GM23338 (cell line): ENCODE results near the gene CETN2. TPM values are rescaled to one million over a fixed set of nuclear protein-coding genes. Genes with fewer than 3 reads are reported as not detected.

Experiments used
- ATAC-seq: fragments of 200-7000 bp; cut with Tn5 transposase; 3 replicates; pipeline ENCODE4 v1.9.1; 2020
- DNase-seq: peaks from one replicate; pipeline ENCODE4 v3.0.0-alpha.2; 2015; ENCODE audit warnings: low spot score
- H2AFZ ChIP-seq: fragments of 200-600 bp; sonication (generic); 2 replicates; pipeline ENCODE4 v1.8.0; 2016; ENCODE audit warnings: antibody characterized with exemption, mild to moderate bottlenecking, moderate library complexity
- H3F3A ChIP-seq: fragments of 200-600 bp; sonication (generic); replicated peaks from 2 replicates; pipeline ENCODE4 v1.8.0; 2017; ENCODE audit warnings: antibody characterized with exemption, mixed run types, low read depth
- H3K27ac ChIP-seq: fragments of 200-600 bp; sonication (generic); 2 replicates; pipeline ENCODE4 v1.6.1; 2016; ENCODE audit warnings: low read depth
- H3K27me3 ChIP-seq: fragments of 200-600 bp; sonication (generic); 2 replicates; pipeline ENCODE4 v1.8.0; 2016; ENCODE audit warnings: mild to moderate bottlenecking, mixed run types, moderate library complexity; ENCODE audit not compliant: insufficient read depth
- H3K36me3 ChIP-seq: fragments of 200-600 bp; sonication (generic); 2 replicates; pipeline ENCODE4 v1.8.0; 2016; ENCODE audit warnings: mild to moderate bottlenecking; ENCODE audit not compliant: insufficient read depth
- H3K4me1 ChIP-seq: fragments of 200-600 bp; sonication (generic); 2 replicates; pipeline ENCODE4 v1.8.0; 2016; ENCODE audit warnings: mild to moderate bottlenecking, moderate library complexity; ENCODE audit not compliant: insufficient read depth
- H3K4me2 ChIP-seq: fragments of 200-600 bp; sonication (generic); 2 replicates; pipeline ENCODE4 v1.7.1; 2017; ENCODE audit warnings: mixed run types
- H3K4me3 ChIP-seq: fragments of 200-600 bp; sonication (generic); 2 replicates; pipeline ENCODE4 v1.6.1; 2016; ENCODE audit warnings: mixed run types
- H3K79me2 ChIP-seq: fragments of 200-600 bp; sonication (generic); replicated peaks from 2 replicates; pipeline ENCODE4 v1.8.0; 2017; ENCODE audit warnings: mild to moderate bottlenecking; ENCODE audit not compliant: insufficient read depth
- H3K9me2 ChIP-seq: fragments of 200-600 bp; sonication (generic); 2 replicates; pipeline ENCODE4 v1.8.0; 2017; ENCODE audit not compliant: insufficient read depth
- H4K20me1 ChIP-seq: fragments of 200-600 bp; sonication (generic); replicated peaks from 2 replicates; pipeline ENCODE4 v1.8.0; 2017; ENCODE audit warnings: mild to moderate bottlenecking; ENCODE audit not compliant: insufficient read depth
- H3K27ac Mint-ChIP-seq: 2 replicates; pipeline ENCODE4 v1.8.0; 2020; ENCODE audit warnings: inconsistent platforms, mild to moderate bottlenecking, moderate library complexity, mixed read lengths
- H3K27me3 Mint-ChIP-seq: 3 replicates; pipeline ENCODE4 v1.8.0; 2022; ENCODE audit warnings: low read depth, mild to moderate bottlenecking, moderate library complexity, mixed read lengths, inconsistent platforms; ENCODE audit not compliant: insufficient read depth, poor library complexity
- H3K36me3 Mint-ChIP-seq: 3 replicates; pipeline ENCODE4 v1.8.0; 2021; ENCODE audit warnings: low read depth, mild to moderate bottlenecking, inconsistent platforms, moderate library complexity, mixed read lengths
- H3K4me1 Mint-ChIP-seq: 3 replicates; pipeline ENCODE4 v1.8.0; 2020; ENCODE audit warnings: mild to moderate bottlenecking, inconsistent platforms, mixed read lengths
- H3K4me3 Mint-ChIP-seq: 3 replicates; pipeline ENCODE4 v1.8.0; 2021; ENCODE audit warnings: moderate library complexity, mild to moderate bottlenecking, inconsistent platforms, mixed read lengths
- H3K9me3 Mint-ChIP-seq: 3 replicates; pipeline ENCODE4 v1.8.0; 2020; ENCODE audit warnings: moderate library complexity, mild to moderate bottlenecking, inconsistent platforms, mixed read lengths
- CREB1 ChIP-seq: fragments of 250-450 bp; sonication (Bioruptor Pico); IDR thresholded peaks from 2 replicates; pipeline ENCODE4 v1.5.0; 2020; ENCODE audit warnings: low read depth, mild to moderate bottlenecking, moderate library complexity
- EZH2 ChIP-seq: fragments of 200-600 bp; sonication (generic); IDR thresholded peaks from one replicate; pipeline ENCODE4 v1.8.0; 2017; ENCODE audit warnings: antibody characterized with exemption, mild to moderate bottlenecking, low read depth; ENCODE audit not compliant: unreplicated experiment
- EZH2phosphoT487 ChIP-seq: fragments of 200-600 bp; sonication (generic); IDR thresholded peaks from one replicate; pipeline ENCODE4 v1.8.1; 2018; ENCODE audit warnings: antibody characterized with exemption; ENCODE audit not compliant: unreplicated experiment
- JUNB ChIP-seq: IDR thresholded peaks from one replicate; pipeline ENCODE4 v1.6.1; 2016; ENCODE audit warnings: antibody characterized with exemption; ENCODE audit not compliant: unreplicated experiment
- POLR2AphosphoS5 ChIP-seq: IDR thresholded peaks from 2 replicates; pipeline ENCODE4 v1.6.1; 2016; ENCODE audit warnings: antibody characterized with exemption, low read depth
- STAT1 ChIP-seq: IDR thresholded peaks from one replicate; pipeline ENCODE4 v1.6.1; 2016; ENCODE audit warnings: antibody characterized with exemption; ENCODE audit not compliant: unreplicated experiment
- polyA plus RNA-seq: library from polyadenylated mRNA; unstranded; fragments of >200 nt; fragmentation: Nextera tagmentation; extraction: Ambion mirVana; gene quantifications from 2 replicates; pipeline ENCODE4 v1.2.1, GENCODE V29; 2016
- total RNA-seq: library from RNA; depleted of rRNA; stranded (reverse); fragments of >200 nt; shearing (Covaris generic); gene quantifications from 2 replicates; pipeline ENCODE4 v1.2.3, GENCODE V29; 2014
- TF ChIP-seq, protein P1 (sequence below): IDR thresholded peaks from one replicate; pipeline ENCODE4 v1.6.1; 2018; ENCODE audit warnings: antibody characterized with exemption; ENCODE audit not compliant: unreplicated experiment
- TF ChIP-seq, protein P2 (sequence below): IDR thresholded peaks from 2 replicates; pipeline ENCODE4 v1.6.1; 2016; ENCODE audit warnings: antibody characterized with exemption
- TF ChIP-seq, protein P3 (sequence below), 2 experiments: fragments of 200-600 bp in 1 of 2; sonication (generic) in 1 of 2; conservative IDR thresholded peaks; 2 replicates each; pipeline versions ENCODE4 v1.5.1 to v1.6.1; 2016 to 2017; ENCODE audit warnings: antibody characterized with exemption in 2 of 2, low read depth in 2 of 2, mild to moderate bottlenecking in 2 of 2, moderate library complexity in 1 of 2

The CETN2 gene
- total and polyA plus RNA-seq, 2 experiments from 2014 or later, result 23.9 to 53.7 TPM

DNA sequence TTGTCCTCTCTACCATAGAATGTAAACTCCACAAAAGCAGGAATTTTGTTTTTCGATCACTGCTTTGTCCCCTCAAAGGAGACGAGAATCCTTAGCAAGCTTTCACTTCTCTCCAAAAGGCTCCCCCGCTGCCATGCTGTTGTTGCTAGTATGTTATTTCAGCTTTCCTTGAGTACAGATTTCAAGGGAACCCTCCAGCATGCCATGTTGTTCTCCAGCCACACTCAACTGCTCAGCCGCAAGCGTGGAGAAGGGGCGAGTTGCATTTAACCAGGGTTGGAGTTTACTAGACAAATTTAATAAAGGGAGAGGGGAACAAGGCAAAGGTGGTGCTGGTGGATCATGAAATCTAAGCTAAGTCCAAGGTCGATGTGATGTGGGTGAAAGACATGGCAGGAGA, 23.4 kb upstream of the CETN2 start:
- Histone ChIP-seq H3K9me2 (no peaks in the 10 kb centered on the region), H3K27ac (no peak overlapping the region), H4K20me1 (no peaks in the 10 kb centered on the region), H3F3A (no peaks in the 10 kb centered on the region), H3K36me3 (no peaks in the 10 kb centered on the region; the same call in 1 of the 2 replicates), H2AFZ (no peak overlapping the region), H3K4me2 (no peak overlapping the region), H3K79me2 (no peaks in the 10 kb centered on the region), H3K4me3 (no peak overlapping the region), H3K4me1 (no peaks in the 10 kb centered on the region), H3K27me3 (no peaks in the 10 kb centered on the region)
- no peak overlapping the region for H3K27ac Mint-ChIP-seq
- H3K27me3 Mint-ChIP-seq, result peaks cover 1% of the 10 kb centered on the region
- TF ChIP-seq JUNB (no peak), EZH2phosphoT487 (no peak), CREB1 (CRISPR knock-in tag) (no peak)
- peaks cover 41% of the 10 kb centered on the region for H3K36me3 Mint-ChIP-seq
- ATAC-seq (no peak), DNase-seq (no peak)
- H3K9me3 Mint-ChIP-seq, result no peaks in the 10 kb centered on the region
- H3K4me3 Mint-ChIP-seq, result no peak overlapping the region
- no peaks in the 10 kb centered on the region for H3K4me1 Mint-ChIP-seq

DNA sequence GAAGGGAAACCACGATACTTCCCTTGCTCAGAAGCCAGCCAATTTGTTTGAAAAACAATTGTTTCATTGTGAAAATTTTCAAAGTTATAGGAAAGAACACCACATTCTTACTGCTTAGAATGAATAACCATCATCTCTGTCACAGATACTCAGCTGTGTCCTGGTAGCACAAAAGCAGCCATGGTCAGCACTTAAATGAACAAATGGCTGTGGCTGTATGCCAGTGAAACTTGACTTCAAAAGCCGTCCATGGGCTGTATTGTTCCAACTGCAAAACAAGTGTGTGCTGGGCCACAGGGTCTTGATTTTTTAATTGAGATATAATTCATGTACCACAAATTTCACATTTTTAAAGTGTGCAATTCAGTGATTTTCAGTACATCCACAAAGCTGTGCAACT, 19.9 kb upstream of the CETN2 start:
- Histone ChIP-seq H3K36me3 (no peaks in the 10 kb centered on the region; the same call in 1 of the 2 replicates), H3K9me2 (no peaks in the 10 kb centered on the region), H3K4me1 (no peaks in the 10 kb centered on the region), H3F3A (no peaks in the 10 kb centered on the region), H2AFZ (no peak overlapping the region), H3K4me3 (no peak overlapping the region), H3K27me3 (no peaks in the 10 kb centered on the region), H4K20me1 (no peaks in the 10 kb centered on the region), H3K79me2 (peaks cover 1% of the 10 kb centered on the region; the same call in 1 of the 2 replicates), H3K27ac (no peak overlapping the region), H3K4me2 (no peak overlapping the region)
- ATAC-seq (no peak), DNase-seq (no peak)
- H3K4me1 Mint-ChIP-seq, result no peaks in the 10 kb centered on the region
- peaks cover 47% of the 10 kb centered on the region for H3K36me3 Mint-ChIP-seq
- H3K9me3 Mint-ChIP-seq, result no peaks in the 10 kb centered on the region
- H3K27ac Mint-ChIP-seq, result no peak overlapping the region
- H3K4me3 Mint-ChIP-seq, result no peak overlapping the region
- peaks cover 1% of the 10 kb centered on the region for H3K27me3 Mint-ChIP-seq
- TF ChIP-seq, protein P1, sequence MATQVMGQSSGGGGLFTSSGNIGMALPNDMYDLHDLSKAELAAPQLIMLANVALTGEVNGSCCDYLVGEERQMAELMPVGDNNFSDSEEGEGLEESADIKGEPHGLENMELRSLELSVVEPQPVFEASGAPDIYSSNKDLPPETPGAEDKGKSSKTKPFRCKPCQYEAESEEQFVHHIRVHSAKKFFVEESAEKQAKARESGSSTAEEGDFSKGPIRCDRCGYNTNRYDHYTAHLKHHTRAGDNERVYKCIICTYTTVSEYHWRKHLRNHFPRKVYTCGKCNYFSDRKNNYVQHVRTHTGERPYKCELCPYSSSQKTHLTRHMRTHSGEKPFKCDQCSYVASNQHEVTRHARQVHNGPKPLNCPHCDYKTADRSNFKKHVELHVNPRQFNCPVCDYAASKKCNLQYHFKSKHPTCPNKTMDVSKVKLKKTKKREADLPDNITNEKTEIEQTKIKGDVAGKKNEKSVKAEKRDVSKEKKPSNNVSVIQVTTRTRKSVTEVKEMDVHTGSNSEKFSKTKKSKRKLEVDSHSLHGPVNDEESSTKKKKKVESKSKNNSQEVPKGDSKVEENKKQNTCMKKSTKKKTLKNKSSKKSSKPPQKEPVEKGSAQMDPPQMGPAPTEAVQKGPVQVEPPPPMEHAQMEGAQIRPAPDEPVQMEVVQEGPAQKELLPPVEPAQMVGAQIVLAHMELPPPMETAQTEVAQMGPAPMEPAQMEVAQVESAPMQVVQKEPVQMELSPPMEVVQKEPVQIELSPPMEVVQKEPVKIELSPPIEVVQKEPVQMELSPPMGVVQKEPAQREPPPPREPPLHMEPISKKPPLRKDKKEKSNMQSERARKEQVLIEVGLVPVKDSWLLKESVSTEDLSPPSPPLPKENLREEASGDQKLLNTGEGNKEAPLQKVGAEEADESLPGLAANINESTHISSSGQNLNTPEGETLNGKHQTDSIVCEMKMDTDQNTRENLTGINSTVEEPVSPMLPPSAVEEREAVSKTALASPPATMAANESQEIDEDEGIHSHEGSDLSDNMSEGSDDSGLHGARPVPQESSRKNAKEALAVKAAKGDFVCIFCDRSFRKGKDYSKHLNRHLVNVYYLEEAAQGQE, result no peak
- TF ChIP-seq STAT1 (no peak), EZH2 (no peak), JUNB (no peak), POLR2AphosphoS5 (no peak), EZH2phosphoT487 (no peak)
- TF ChIP-seq, protein P2, sequence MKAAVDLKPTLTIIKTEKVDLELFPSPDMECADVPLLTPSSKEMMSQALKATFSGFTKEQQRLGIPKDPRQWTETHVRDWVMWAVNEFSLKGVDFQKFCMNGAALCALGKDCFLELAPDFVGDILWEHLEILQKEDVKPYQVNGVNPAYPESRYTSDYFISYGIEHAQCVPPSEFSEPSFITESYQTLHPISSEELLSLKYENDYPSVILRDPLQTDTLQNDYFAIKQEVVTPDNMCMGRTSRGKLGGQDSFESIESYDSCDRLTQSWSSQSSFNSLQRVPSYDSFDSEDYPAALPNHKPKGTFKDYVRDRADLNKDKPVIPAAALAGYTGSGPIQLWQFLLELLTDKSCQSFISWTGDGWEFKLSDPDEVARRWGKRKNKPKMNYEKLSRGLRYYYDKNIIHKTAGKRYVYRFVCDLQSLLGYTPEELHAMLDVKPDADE, result no peak
- TF ChIP-seq, protein P3, sequence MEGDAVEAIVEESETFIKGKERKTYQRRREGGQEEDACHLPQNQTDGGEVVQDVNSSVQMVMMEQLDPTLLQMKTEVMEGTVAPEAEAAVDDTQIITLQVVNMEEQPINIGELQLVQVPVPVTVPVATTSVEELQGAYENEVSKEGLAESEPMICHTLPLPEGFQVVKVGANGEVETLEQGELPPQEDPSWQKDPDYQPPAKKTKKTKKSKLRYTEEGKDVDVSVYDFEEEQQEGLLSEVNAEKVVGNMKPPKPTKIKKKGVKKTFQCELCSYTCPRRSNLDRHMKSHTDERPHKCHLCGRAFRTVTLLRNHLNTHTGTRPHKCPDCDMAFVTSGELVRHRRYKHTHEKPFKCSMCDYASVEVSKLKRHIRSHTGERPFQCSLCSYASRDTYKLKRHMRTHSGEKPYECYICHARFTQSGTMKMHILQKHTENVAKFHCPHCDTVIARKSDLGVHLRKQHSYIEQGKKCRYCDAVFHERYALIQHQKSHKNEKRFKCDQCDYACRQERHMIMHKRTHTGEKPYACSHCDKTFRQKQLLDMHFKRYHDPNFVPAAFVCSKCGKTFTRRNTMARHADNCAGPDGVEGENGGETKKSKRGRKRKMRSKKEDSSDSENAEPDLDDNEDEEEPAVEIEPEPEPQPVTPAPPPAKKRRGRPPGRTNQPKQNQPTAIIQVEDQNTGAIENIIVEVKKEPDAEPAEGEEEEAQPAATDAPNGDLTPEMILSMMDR (conservative IDR thresholded peaks at IDR 0.05; ENCODE audit: low read depth in 2 of 2), result no peak
